Prostate gland (tissue), 2 donors: ENCODE measurements around the gene PTCHD4. TPM values are rescaled to one million over a fixed set of nuclear protein-coding genes. Genes with fewer than 3 reads are reported as not detected.
"Not testable (repeated sequence)": the region's sequence is repeated elsewhere in the genome, so short reads cannot be mapped to it uniquely, and the experiment has no call there.

Source experiments
- DNase-seq: peaks from one replicate; pipeline ENCODE4 v3.0.0-alpha.2; 2019; ENCODE audit warnings: low spot score
- H3K27ac ChIP-seq, 2 donors: fragments of 200-600 bp; sonication (generic); 2 replicates each; pipeline ENCODE4 v1.5.1; 2017 to 2019
- H3K27me3 ChIP-seq: fragments of 200-600 bp; sonication (generic); replicated peaks from 2 replicates; pipeline ENCODE4 v1.5.1; 2019; ENCODE audit not compliant: insufficient read depth
- H3K36me3 ChIP-seq, 2 donors: fragments of 200-600 bp; sonication (generic); 1 replicate in 1 of 2; 2 replicates in 1 of 2; pipeline versions ENCODE4 v1.5.1 to v1.8.1; 2017 to 2019
- H3K4me1 ChIP-seq: fragments of 200-600 bp; sonication (generic); replicated peaks from 2 replicates; pipeline ENCODE4 v1.5.1; 2019
- H3K4me3 ChIP-seq, 2 donors: fragments of 200-600 bp; sonication (generic); 2 replicates each; pipeline ENCODE4 v1.5.1; 2017 to 2019
- H3K9me3 ChIP-seq: fragments of 200-600 bp; sonication (generic); 2 replicates; pipeline ENCODE4 v1.5.1; 2017
- POLR2A ChIP-seq: fragments of 450-650 bp; IDR thresholded peaks from one replicate; pipeline ENCODE4 v1.6.1; 2016; ENCODE audit warnings: antibody characterized with exemption, mild to moderate bottlenecking
- POLR2AphosphoS5 ChIP-seq: sonication (generic); formaldehyde crosslinking; IDR thresholded peaks from one replicate; pipeline ENCODE4 v1.6.1; 2017; ENCODE audit warnings: antibody characterized with exemption
- WGBS: methylation state at CpG from one replicate; pipeline ENCODE4 v1.1.5; 2018; 5-methylcytosine and 5-hydroxymethylcytosine counted together
- intact Hi-C: fragments of 100-400 bp; cut with DNase I; formaldehyde crosslinking; loops from one replicate; pipeline ENCODE4 v1.14.2; 2022
- total RNA-seq, 2 donors: library from RNA; depleted of rRNA; stranded (reverse); fragments of >200 nt; gene quantifications; one replicate each; pipeline ENCODE4 v1.1.0, GENCODE V29; 2016
- TF ChIP-seq, protein P1 (sequence below), 4 experiments: fragments of 200-600 bp in 2 of 4; fragments of 450-650 bp in 2 of 4; sonication (generic) in 2 of 4; IDR thresholded peaks; 1 replicate in 3 of 4; 2 replicates in 1 of 4; pipeline ENCODE4 v1.5.1; 2016 to 2019; ENCODE audit warnings: antibody characterized with exemption in 4 of 4, mild to moderate bottlenecking in 2 of 4, moderate library complexity in 2 of 4

Gene PTCHD4
- total RNA-seq, 2 donors from 2014 or later, result 1.0 to 1.1 TPM

DNA sequence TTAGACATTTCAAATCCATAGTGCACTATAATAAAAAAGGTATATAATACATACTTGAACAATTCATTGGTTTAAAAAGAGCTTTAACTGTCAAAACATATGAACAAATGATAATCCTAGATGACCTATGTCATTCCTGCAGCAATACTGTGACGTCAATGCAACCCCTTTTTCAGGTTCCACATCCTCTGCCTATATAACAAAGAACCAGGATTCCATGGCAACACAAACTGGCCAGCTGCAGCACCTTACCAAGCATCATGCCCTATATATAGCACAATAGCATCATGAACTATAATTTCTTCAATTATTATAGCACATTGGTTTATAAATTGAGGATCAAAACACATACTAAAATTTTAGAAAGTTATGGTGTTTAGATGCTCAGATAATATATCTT is 578 bp upstream of the PTCHD4 start:
- no peaks in the 10 kb centered on the region for H3K27me3 ChIP-seq
- TF ChIP-seq, protein P1, sequence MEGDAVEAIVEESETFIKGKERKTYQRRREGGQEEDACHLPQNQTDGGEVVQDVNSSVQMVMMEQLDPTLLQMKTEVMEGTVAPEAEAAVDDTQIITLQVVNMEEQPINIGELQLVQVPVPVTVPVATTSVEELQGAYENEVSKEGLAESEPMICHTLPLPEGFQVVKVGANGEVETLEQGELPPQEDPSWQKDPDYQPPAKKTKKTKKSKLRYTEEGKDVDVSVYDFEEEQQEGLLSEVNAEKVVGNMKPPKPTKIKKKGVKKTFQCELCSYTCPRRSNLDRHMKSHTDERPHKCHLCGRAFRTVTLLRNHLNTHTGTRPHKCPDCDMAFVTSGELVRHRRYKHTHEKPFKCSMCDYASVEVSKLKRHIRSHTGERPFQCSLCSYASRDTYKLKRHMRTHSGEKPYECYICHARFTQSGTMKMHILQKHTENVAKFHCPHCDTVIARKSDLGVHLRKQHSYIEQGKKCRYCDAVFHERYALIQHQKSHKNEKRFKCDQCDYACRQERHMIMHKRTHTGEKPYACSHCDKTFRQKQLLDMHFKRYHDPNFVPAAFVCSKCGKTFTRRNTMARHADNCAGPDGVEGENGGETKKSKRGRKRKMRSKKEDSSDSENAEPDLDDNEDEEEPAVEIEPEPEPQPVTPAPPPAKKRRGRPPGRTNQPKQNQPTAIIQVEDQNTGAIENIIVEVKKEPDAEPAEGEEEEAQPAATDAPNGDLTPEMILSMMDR (IDR thresholded peaks at IDR 0.05), result no peak
- TF ChIP-seq POLR2A, result no peak
- TF ChIP-seq POLR2AphosphoS5, result no peak
- no peaks in the 10 kb centered on the region for H3K36me3 ChIP-seq
- DNase-seq, result no peak
- 68% methylated on average over 1 of the region's 1 CpG for WGBS
- no peaks in the 10 kb centered on the region for H3K9me3 ChIP-seq
- no peak overlapping the region for H3K27ac ChIP-seq
- no peak overlapping the region for H3K4me3 ChIP-seq
- intact Hi-C loops, result no loop called here
- no peaks in the 10 kb centered on the region for H3K4me1 ChIP-seq

DNA sequence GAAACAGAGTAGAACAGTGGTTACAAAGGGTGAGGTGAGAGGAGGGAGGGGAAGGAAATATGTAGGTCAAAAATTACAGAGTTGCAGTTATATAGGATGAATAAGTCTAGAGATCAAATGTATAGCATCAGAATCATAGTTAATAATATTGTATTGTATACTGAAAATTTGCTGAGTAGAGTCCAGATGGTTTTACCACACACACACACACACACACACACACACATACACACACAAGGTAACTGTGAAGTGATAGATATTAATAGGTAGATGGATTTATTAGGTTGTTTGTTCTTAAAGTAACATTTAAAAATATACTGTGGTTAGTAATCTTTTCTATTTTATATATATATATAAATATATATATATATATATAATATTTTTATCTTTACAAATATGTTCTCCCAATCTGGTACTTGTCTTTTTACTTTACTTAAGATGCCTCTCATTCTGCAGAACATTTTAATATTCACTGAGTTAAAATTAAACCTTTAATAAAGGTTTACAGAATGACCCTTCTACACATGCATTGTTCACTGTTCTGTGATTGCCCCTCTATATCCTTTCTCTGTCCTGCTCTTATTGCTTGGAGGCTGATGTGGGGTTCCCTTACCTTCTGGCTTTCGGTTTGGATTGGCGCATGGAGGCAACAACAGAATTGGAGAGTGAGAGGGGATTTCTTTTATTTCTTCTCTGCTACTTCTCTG is 408 bp downstream of the PTCHD4 start:
- Histone ChIP-seq H3K27me3 (no peaks in the 10 kb centered on the region), H3K27ac (peak overlapping the region in 1 of 2 donors; percentile 46), H3K4me3 (peak overlapping the region in 1 of 2 donors; percentile 4), H3K9me3 (no peaks in the 10 kb centered on the region), H3K4me1 (no peaks in the 10 kb centered on the region), H3K36me3 (no peaks in the 10 kb centered on the region)
- no peak for DNase-seq
- 90% methylated on average over 2 of the region's 2 CpGs for WGBS
- intact Hi-C loops, result no loop called here
- TF ChIP-seq POLR2A, result no peak
- TF ChIP-seq POLR2AphosphoS5, result no peak
- TF ChIP-seq, protein P1 (IDR thresholded peaks at IDR 0.05), result no peak

DNA sequence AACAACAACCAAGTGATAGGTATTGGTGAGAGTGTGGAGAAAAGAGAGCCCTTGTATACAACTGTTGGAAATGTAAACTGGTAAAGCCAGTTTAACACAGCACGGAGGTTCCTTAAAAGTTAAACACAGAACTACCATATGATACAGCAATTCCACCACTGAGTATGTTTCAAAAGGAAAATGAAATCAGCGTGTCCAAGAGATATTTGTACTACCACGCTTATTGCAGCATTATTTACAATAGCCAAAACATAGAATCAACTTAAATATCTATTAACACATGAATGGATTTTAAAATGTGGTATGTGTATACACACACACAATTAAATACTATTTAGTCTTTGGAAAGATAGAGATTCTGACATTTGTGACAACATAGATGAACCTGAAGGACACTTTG is 1.1 kb downstream of the PTCHD4 start:
- Histone ChIP-seq H3K4me3 (peak overlapping the region in 1 of 2 donors; percentile 4), H3K27me3 (no peaks in the 10 kb centered on the region), H3K9me3 (no peaks in the 10 kb centered on the region), H3K4me1 (no peaks in the 10 kb centered on the region), H3K36me3 (no peaks in the 10 kb centered on the region), H3K27ac (peak overlapping the region in 1 of 2 donors; percentile 46)
- 36% methylated on average over 3 of the region's 3 CpGs for WGBS
- peak; percentile 4 for DNase-seq
- intact Hi-C loops, result no loop called here
- TF ChIP-seq, protein P1 (IDR thresholded peaks at IDR 0.05), result no peak
- TF ChIP-seq POLR2AphosphoS5, result peak; percentile 18

DNA sequence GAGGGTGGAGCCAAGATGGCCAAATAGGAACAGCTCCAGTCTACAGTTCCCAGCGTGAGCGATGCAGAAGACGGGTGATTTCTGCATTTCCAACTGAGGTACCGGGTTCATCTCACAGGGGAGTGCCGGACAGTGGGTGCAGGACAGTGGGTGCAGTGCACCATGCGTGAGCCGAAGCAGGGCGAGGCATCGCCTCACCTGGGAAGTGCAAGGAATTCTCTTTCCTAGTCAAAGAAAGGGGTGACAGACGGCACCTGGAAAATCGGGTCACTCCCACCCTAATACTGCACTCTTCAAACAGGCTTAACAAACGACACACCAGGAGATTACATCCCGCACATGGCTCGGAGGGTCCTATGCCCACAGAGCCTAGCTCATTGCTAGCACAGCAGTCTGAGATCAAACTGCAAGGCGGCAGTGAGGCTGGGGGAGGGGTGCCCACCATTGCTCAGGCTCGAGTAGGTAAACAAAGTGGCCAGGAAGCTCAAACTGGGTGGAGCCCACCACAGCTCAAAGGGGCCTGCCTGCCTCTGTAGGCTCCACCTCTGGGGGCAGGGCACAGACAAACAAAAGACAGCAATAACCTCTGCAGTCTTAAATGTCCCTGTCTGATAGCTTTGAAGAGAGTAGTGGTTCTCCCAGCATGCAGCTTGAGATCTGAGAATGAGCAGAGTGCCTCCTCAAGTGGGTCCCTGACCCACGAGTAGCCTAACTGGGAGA is 8.4 kb downstream of the PTCHD4 start:
- H3K9me3 ChIP-seq, H3K4me3 ChIP-seq, H3K27ac ChIP-seq: not testable (repeated sequence)

DNA sequence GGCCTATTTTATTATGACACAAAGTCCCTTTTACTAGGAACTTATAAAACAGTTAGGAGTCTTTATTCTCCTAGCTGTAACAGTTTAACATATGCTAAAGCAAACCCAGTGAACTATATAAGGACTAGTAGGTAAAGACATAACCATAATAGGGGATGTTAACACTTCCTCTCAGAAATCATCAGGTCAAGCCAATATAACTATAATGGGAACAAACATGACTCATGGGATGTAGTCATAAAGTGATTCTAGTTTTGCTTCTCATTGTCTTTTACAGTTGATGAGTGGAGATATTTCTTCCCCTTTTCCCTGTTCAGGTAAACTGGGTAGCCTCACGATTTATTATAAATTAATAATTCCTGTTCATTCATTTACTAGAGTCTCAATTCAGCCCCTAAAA is 9.7 kb downstream of the PTCHD4 start:
- Histone ChIP-seq H3K4me3 (no peak overlapping the region), H3K4me1 (no peaks in the 10 kb centered on the region), H3K36me3 (no peaks in the 10 kb centered on the region), H3K9me3 (no peaks in the 10 kb centered on the region), H3K27ac (no peak overlapping the region), H3K27me3 (no peaks in the 10 kb centered on the region)
- TF ChIP-seq, protein P1 (IDR thresholded peaks at IDR 0.05), result no peak
- no peak for TF ChIP-seq POLR2AphosphoS5
- TF ChIP-seq POLR2A, result no peak
- 66% methylated on average over 1 of the region's 1 CpG for WGBS
- intact Hi-C loops, result no loop called here
- DNase-seq, result no peak

More for the DNA sequence above, 8.4 kb downstream of the PTCHD4 start:
- DNase-seq, intact Hi-C loops, H3K36me3 ChIP-seq, H3K27me3 ChIP-seq, H3K4me1 ChIP-seq: not testable (repeated sequence)
- WGBS, result 88% methylated on average over 17 of the region's 17 CpGs
